Measurements from ENCODE around the gene AAR2.

Gene AAR2

GRCh38 chr20:36261389-36262105 lies 25.3 kb downstream of the AAR2 start:
- DNase-seq = no peak

GRCh38 chr20:36262440-36262839 lies 26.2 kb downstream of the AAR2 start:
- no peak for DNase-seq

GRCh38 chr20:36264426-36265246 lies 28.4 kb downstream of the AAR2 start:
- DNase-seq = no peak

GRCh38 chr20:36266189-36266588 lies 29.9 kb downstream of the AAR2 start:
- DNase-seq = no peak

- no peak for DNase-seq
Measured at GRCh38 chr20:36267605-36268381, 31.5 kb downstream of the AAR2 start.

GRCh38 chr20:36268440-36269342 lies 32.4 kb downstream of the AAR2 start:
- no peak for DNase-seq

- DNase-seq = no peak
Measured at GRCh38 chr20:36269507-36269906, 33.2 kb downstream of the AAR2 start.

GRCh38 chr20:36270744-36271638 lies 34.7 kb downstream of the AAR2 start:
- no peak for DNase-seq

GRCh38 chr20:36271639-36272546 lies 35.6 kb downstream of the AAR2 start:
- no peak for DNase-seq

- DNase-seq = no peak
Measured at GRCh38 chr20:36272547-36273220, 36.4 kb downstream of the AAR2 start.

- DNase-seq = peak; percentile 5
Measured at GRCh38 chr20:36273414-36274180, 37.3 kb downstream of the AAR2 start.

GRCh38 chr20:36274181-36274841 lies 38.0 kb downstream of the AAR2 start:
- DNase-seq = no peak

- DNase-seq = no peak
Measured at GRCh38 chr20:36275011-36275410, 38.7 kb downstream of the AAR2 start.

GRCh38 chr20:36275441-36276189 lies 39.3 kb downstream of the AAR2 start:
- DNase-seq = no peak

- no peak for DNase-seq
Measured at GRCh38 chr20:36277546-36277945, 41.3 kb downstream of the AAR2 start.

GRCh38 chr20:36279362-36279761 lies 43.1 kb downstream of the AAR2 start:
- DNase-seq = no peak

GRCh38 chr20:36279776-36280175 lies 43.5 kb downstream of the AAR2 start:
- no peak for DNase-seq
